Measurements from ENCODE around the gene MAML1.
"Not testable (repeated sequence)": the region's sequence is repeated elsewhere in the genome, so short reads cannot be mapped to it uniquely, and the experiment has no call there.

The MAML1 gene, protein sequence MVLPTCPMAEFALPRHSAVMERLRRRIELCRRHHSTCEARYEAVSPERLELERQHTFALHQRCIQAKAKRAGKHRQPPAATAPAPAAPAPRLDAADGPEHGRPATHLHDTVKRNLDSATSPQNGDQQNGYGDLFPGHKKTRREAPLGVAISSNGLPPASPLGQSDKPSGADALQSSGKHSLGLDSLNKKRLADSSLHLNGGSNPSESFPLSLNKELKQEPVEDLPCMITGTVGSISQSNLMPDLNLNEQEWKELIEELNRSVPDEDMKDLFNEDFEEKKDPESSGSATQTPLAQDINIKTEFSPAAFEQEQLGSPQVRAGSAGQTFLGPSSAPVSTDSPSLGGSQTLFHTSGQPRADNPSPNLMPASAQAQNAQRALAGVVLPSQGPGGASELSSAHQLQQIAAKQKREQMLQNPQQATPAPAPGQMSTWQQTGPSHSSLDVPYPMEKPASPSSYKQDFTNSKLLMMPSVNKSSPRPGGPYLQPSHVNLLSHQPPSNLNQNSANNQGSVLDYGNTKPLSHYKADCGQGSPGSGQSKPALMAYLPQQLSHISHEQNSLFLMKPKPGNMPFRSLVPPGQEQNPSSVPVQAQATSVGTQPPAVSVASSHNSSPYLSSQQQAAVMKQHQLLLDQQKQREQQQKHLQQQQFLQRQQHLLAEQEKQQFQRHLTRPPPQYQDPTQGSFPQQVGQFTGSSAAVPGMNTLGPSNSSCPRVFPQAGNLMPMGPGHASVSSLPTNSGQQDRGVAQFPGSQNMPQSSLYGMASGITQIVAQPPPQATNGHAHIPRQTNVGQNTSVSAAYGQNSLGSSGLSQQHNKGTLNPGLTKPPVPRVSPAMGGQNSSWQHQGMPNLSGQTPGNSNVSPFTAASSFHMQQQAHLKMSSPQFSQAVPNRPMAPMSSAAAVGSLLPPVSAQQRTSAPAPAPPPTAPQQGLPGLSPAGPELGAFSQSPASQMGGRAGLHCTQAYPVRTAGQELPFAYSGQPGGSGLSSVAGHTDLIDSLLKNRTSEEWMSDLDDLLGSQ

GRCh38 chr5:179732412-179732917 is at the start of gene MAML1:
Gene MAML1 (plus strand): TSS chr5:179732822. CDS start chr5:179733113, 291 bp downstream.
- TF ChIP-seq, protein P1, sequence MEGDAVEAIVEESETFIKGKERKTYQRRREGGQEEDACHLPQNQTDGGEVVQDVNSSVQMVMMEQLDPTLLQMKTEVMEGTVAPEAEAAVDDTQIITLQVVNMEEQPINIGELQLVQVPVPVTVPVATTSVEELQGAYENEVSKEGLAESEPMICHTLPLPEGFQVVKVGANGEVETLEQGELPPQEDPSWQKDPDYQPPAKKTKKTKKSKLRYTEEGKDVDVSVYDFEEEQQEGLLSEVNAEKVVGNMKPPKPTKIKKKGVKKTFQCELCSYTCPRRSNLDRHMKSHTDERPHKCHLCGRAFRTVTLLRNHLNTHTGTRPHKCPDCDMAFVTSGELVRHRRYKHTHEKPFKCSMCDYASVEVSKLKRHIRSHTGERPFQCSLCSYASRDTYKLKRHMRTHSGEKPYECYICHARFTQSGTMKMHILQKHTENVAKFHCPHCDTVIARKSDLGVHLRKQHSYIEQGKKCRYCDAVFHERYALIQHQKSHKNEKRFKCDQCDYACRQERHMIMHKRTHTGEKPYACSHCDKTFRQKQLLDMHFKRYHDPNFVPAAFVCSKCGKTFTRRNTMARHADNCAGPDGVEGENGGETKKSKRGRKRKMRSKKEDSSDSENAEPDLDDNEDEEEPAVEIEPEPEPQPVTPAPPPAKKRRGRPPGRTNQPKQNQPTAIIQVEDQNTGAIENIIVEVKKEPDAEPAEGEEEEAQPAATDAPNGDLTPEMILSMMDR (IDR thresholded peaks at IDR 0.05; ENCODE audit: low read depth, low read length, missing control alignments) = no peak
- H3K4me3 ChIP-seq (ENCODE audit: low read depth, low read length) = peak within 1 kb of the TSS; percentile 70
- peak; percentile 99 for DNase-seq (ENCODE audit: low read depth)

GRCh38 chr5:179689212-179689611 is 43.4 kb upstream of the MAML1 start:
- not testable (repeated sequence) for H3K4me3 ChIP-seq (ENCODE audit: low read depth, low read length); DNase-seq (ENCODE audit: low read depth)

DNA sequence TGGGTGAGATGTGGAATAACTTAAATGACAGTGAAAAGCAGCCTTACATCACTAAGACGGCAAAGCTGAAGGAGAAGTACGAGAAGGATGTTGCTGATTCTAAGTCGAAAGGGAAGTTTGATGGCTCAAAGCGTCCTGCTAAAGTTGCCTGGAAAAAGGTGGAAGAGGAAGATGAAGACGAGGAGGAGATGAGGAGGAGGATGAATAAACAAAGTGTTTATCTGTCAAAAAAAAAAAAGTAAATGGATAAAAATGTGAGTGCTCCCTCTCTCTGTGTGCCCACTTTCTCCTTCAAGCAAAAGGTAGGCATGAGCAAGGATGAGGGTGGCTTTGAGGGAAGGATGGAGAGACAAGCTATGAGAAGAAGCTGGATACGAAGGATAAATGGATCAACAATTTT is 38.1 kb upstream of the MAML1 start:
- DNase-seq (ENCODE audit: low read depth) = no peak
- H3K4me3 ChIP-seq (ENCODE audit: low read depth, low read length) = no peak overlapping the region
- TF ChIP-seq, protein P1 (IDR thresholded peaks at IDR 0.05; ENCODE audit: low read depth, low read length, missing control alignments) = no peak

DNA sequence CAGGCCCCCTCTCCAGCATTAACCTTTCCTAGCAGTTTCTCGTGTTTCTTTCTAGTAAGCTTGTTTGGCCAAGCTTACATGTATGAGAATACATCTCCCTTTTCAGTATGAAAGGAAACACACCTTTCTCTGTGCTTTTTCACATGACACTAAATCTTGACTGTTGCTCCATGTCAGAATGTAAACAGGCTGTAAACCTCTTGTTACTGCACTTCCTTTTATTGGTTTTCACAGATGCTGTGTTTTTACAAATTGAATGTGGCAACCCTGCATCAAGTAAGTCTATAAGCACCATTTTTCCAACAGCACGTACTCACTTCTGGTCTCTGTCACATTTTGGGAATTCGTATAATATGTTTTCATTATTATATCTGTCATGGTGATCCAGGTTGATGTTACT is 36.0 kb upstream of the MAML1 start:
- DNase-seq (ENCODE audit: low read depth) = no peak
- no peak overlapping the region for H3K4me3 ChIP-seq (ENCODE audit: low read depth, low read length)
- TF ChIP-seq, protein P1 (IDR thresholded peaks at IDR 0.05; ENCODE audit: low read depth, low read length, missing control alignments) = no peak

DNA sequence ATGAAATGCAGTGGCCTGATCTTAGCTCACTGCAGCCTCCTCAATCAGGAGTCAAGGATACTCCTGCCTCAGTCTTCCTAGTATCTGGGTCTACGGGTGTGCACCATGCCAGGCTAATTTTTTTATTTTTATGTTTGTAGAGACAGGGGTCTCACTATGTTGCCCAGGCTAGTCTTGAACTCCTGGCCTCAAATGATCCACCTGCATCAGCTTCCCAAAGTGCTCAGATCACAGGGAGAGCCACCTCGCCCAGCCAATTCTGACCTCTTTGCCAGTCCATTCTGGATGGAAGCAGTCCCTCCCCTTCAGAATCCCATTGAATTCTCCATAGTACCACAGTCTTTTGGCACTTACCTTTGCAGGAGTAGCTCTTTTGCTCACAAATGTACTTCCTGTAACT is 35.5 kb upstream of the MAML1 start:
- peak overlapping the region; percentile 87; the same call in 1 of the 2 replicates for H3K4me3 ChIP-seq (ENCODE audit: low read depth, low read length)
- DNase-seq (ENCODE audit: low read depth) = no peak
- TF ChIP-seq, protein P1 (IDR thresholded peaks at IDR 0.05; ENCODE audit: low read depth, low read length, missing control alignments) = no peak

- DNase-seq (ENCODE audit: low read depth) = not testable (repeated sequence)
- H3K4me3 ChIP-seq (ENCODE audit: low read depth, low read length) = peak overlapping the region; percentile 87
Measured at GRCh38 chr5:179697543-179697942, 35.1 kb upstream of the MAML1 start.

- DNase-seq (ENCODE audit: low read depth) = peak; percentile 95
- TF ChIP-seq, protein P1 (IDR thresholded peaks at IDR 0.05; ENCODE audit: low read depth, low read length, missing control alignments) = no peak
- H3K4me3 ChIP-seq (ENCODE audit: low read depth, low read length) = peak overlapping the region; percentile 87
Measured at GRCh38 chr5:179697993-179698934, 34.4 kb upstream of the MAML1 start.
